ENCODE results near the gene ABCC10.
"Not testable (repeated sequence)": the region's sequence is repeated elsewhere in the genome, so short reads cannot be mapped to it uniquely, and the experiment has no call there.

DNA sequence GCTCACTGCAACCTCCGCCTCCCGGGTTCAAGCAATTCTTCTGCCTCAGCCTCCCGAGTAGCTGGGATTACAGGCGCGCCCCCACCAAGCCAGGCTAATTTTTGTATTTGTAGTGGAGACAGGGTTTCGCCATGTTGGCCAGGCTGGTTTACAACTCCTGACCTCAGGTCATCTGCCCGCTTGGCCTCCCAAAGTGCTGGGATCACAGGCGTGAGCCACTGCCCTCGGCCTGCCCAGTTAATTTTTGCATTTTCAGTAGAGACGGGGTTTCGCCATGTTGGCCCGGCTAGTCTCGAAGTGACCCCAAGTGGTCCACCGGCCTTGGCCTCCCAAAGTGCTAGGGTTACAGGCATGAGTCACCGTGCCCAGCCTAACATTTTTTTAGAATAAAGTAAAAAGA, 30.8 kb downstream of the ABCC10 start:
- TF ChIP-seq, protein P1, sequence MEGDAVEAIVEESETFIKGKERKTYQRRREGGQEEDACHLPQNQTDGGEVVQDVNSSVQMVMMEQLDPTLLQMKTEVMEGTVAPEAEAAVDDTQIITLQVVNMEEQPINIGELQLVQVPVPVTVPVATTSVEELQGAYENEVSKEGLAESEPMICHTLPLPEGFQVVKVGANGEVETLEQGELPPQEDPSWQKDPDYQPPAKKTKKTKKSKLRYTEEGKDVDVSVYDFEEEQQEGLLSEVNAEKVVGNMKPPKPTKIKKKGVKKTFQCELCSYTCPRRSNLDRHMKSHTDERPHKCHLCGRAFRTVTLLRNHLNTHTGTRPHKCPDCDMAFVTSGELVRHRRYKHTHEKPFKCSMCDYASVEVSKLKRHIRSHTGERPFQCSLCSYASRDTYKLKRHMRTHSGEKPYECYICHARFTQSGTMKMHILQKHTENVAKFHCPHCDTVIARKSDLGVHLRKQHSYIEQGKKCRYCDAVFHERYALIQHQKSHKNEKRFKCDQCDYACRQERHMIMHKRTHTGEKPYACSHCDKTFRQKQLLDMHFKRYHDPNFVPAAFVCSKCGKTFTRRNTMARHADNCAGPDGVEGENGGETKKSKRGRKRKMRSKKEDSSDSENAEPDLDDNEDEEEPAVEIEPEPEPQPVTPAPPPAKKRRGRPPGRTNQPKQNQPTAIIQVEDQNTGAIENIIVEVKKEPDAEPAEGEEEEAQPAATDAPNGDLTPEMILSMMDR (IDR thresholded peaks at IDR 0.05; ENCODE audit: low read depth, low read length, poor library complexity, severe bottlenecking) = not testable (repeated sequence)
- TF ChIP-seq EZH2phosphoT487 (IDR thresholded peaks at IDR 0.05; ENCODE audit: borderline replicate concordance, low read length) = not testable (repeated sequence)

All from DOHH2 (cell line).